ENCODE data around the gene PDAP1.

GRCh38 chr7:99374111-99375064, 34.0 kb downstream of the PDAP1 start, which contains the start of gene ARPC1B:
- no peak for TF ChIP-seq CTCF (conservative IDR thresholded peaks at IDR 0.05)
- peak; percentile 39; the same call in 1 of the 2 replicates for TF ChIP-seq ZFX (IDR thresholded peaks at IDR 0.05)
